Neural cell (in vitro differentiated cells): ENCODE results near the gene TNFRSF19.

ENCODE experiments used
- EZH2 ChIP-seq: fragments of 200-600, 300-800 bp; shearing (Covaris generic), sonication (generic); IDR thresholded peaks from 2 replicates; pipeline ENCODE4 v1.6.1; 2014; ENCODE audit warnings: antibody characterized with exemption, low read length, borderline replicate concordance, mild to moderate bottlenecking; ENCODE audit not compliant: insufficient read depth, poor library complexity, severe bottlenecking
- POLR2AphosphoS5 ChIP-seq: IDR thresholded peaks from 2 replicates; pipeline ENCODE4 v1.6.1; 2012
- TF ChIP-seq, protein P1 (sequence below): fragments of 450-650 bp; IDR thresholded peaks from 2 replicates; pipeline ENCODE4 v1.5.1; 2014; ENCODE audit warnings: antibody characterized with exemption, mild to moderate bottlenecking, moderate library complexity; ENCODE audit not compliant: poor library complexity, severe bottlenecking
- TF ChIP-seq, protein P2 (sequence below): IDR thresholded peaks from 2 replicates; pipeline ENCODE4 v1.6.1; 2012; ENCODE audit warnings: borderline replicate concordance

DNA sequence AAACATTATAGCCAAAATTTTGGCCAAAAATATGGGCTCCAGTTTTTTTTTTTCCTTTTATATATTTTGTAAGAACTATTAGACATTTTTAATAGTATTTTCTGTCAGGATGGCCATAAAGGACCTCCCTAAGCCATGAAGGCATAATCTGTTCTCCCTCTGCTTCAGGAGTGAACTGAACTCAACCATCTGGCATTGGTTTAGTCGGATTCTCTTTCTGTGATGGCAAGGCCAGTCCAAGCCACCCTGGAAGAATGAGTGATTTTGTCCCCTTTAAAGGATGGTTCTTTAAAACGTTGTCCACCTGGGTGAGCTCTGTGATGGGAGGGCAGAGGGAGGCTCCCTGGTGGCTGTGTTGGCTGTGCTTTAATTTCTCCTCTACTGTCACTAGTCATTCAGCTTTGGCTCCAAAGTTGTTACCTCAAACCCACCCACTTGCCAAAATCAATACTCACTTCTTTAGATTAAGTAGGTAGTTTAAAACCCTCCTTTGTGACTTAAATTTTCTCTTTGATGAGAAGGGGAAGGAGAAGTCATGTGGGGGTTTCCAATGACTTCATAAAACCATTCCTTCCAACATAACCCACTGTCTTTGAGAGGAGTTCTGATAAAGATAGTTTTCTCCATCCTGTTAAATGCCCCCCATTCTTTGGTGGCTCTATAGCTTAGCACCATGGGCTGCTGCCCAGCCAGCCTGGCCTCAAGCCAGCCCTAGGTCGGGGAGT lies 4.4 kb downstream of the TNFRSF19 start:
- TF ChIP-seq EZH2: no peak
- TF ChIP-seq, protein P1, sequence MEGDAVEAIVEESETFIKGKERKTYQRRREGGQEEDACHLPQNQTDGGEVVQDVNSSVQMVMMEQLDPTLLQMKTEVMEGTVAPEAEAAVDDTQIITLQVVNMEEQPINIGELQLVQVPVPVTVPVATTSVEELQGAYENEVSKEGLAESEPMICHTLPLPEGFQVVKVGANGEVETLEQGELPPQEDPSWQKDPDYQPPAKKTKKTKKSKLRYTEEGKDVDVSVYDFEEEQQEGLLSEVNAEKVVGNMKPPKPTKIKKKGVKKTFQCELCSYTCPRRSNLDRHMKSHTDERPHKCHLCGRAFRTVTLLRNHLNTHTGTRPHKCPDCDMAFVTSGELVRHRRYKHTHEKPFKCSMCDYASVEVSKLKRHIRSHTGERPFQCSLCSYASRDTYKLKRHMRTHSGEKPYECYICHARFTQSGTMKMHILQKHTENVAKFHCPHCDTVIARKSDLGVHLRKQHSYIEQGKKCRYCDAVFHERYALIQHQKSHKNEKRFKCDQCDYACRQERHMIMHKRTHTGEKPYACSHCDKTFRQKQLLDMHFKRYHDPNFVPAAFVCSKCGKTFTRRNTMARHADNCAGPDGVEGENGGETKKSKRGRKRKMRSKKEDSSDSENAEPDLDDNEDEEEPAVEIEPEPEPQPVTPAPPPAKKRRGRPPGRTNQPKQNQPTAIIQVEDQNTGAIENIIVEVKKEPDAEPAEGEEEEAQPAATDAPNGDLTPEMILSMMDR: no peak
- TF ChIP-seq, protein P2, sequence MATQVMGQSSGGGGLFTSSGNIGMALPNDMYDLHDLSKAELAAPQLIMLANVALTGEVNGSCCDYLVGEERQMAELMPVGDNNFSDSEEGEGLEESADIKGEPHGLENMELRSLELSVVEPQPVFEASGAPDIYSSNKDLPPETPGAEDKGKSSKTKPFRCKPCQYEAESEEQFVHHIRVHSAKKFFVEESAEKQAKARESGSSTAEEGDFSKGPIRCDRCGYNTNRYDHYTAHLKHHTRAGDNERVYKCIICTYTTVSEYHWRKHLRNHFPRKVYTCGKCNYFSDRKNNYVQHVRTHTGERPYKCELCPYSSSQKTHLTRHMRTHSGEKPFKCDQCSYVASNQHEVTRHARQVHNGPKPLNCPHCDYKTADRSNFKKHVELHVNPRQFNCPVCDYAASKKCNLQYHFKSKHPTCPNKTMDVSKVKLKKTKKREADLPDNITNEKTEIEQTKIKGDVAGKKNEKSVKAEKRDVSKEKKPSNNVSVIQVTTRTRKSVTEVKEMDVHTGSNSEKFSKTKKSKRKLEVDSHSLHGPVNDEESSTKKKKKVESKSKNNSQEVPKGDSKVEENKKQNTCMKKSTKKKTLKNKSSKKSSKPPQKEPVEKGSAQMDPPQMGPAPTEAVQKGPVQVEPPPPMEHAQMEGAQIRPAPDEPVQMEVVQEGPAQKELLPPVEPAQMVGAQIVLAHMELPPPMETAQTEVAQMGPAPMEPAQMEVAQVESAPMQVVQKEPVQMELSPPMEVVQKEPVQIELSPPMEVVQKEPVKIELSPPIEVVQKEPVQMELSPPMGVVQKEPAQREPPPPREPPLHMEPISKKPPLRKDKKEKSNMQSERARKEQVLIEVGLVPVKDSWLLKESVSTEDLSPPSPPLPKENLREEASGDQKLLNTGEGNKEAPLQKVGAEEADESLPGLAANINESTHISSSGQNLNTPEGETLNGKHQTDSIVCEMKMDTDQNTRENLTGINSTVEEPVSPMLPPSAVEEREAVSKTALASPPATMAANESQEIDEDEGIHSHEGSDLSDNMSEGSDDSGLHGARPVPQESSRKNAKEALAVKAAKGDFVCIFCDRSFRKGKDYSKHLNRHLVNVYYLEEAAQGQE: no peak
- no peak for TF ChIP-seq POLR2AphosphoS5
